GM12878 (cell line): ENCODE measurements around the gene SIGLEC10. TPM values are rescaled to one million over a fixed set of nuclear protein-coding genes. Genes with fewer than 3 reads are reported as not detected.
A peak's percentile ranks its signal among the peaks of the same experiment; 100 is the strongest.

ENCODE experiments used
- ATAC-seq: fragments of 200-7000 bp; cut with Tn5 transposase; 3 replicates; pipeline ENCODE4 v1.9.1; 2020; ENCODE audit warnings: mild to moderate bottlenecking, moderate library complexity
- BruUV-seq: library from RNA; stranded (reverse); fragments of 400-500 nt; replicated peaks from 2 replicates; lab custom pipeline; 2021; lab: Mats Ljungman, UMichigan
- CTCF ChIA-PET: fragments of 300-600 bp; sonication (Branson Sonifier 250); formaldehyde crosslinking; extraction: SDS; loops from one replicate; lab custom pipeline; 2021; ENCODE audit warnings: inconsistent platforms; lab: Yijun Ruan, JAX
- POLR2A ChIA-PET: fragments of 350-600 bp; formaldehyde crosslinking; extraction: SDS; loops from one replicate; lab custom pipeline; 2021; ENCODE audit warnings: inconsistent platforms; lab: Charles Lee
- RAD21 ChIA-PET: fragments of 300-600 bp; sonication (Branson Sonifier 250); formaldehyde crosslinking; loops from one replicate; lab custom pipeline; 2023; ENCODE audit warnings: antibody characterized with exemption; ENCODE audit not compliant: unreplicated experiment; lab: Charles Lee
- SMC1A ChIA-PET: fragments of 300-600 bp; sonication (Branson Sonifier 250); formaldehyde crosslinking; loops from one replicate; lab custom pipeline; 2023; ENCODE audit not compliant: unreplicated experiment, uncharacterized antibody; lab: Charles Lee
- DNase-seq: peaks from one replicate; pipeline ENCODE4 v3.0.0-alpha.2; 2011; ENCODE audit warnings: low read depth, low spot score
- FAIRE-seq: peaks from 3 replicates; lab custom pipeline; 2011; peaks lifted over from hg19 to GRCh38; lab: Jason Lieb, UNC
- H2AFZ ChIP-seq: 2 replicates; pipeline ENCODE4 v1.6.0; 2011; ENCODE audit warnings: low read depth, low read length, control low read depth; ENCODE audit not compliant: control insufficient read depth
- H3K27ac ChIP-seq: 2 replicates; pipeline ENCODE4 v1.5.1; 2011; ENCODE audit warnings: control low read depth; ENCODE audit not compliant: control insufficient read depth, insufficient read depth
- H3K27me3 ChIP-seq, 2 experiments: replicated peaks in 1 of 2; 2 replicates each; pipeline versions ENCODE4 v1.6.0 to v1.6.1; 2011; ENCODE audit warnings: low read length in 1 of 2; ENCODE audit not compliant: control insufficient read depth in 2 of 2, insufficient read depth in 2 of 2
- H3K36me3 ChIP-seq, 2 experiments: 2 replicates each; pipeline ENCODE4 v1.5.1; 2011; ENCODE audit warnings: low read length in 1 of 2; ENCODE audit not compliant: control insufficient read depth in 2 of 2, insufficient read depth in 2 of 2
- H3K4me1 ChIP-seq: 2 replicates; pipeline ENCODE4 v1.6.1; 2011; ENCODE audit warnings: mild to moderate bottlenecking, low read length, moderate library complexity, mixed read lengths; ENCODE audit not compliant: control insufficient read depth, insufficient read depth
- H3K4me2 ChIP-seq: 2 replicates; pipeline ENCODE4 v1.6.0; 2011; ENCODE audit warnings: control low read depth; ENCODE audit not compliant: control insufficient read depth, insufficient read depth
- H3K4me3 ChIP-seq: fragments of 200-600 bp; sonication (generic); 2 replicates; pipeline ENCODE4 v1.5.1; 2016
- H3K79me2 ChIP-seq: 2 replicates; pipeline ENCODE4 v1.6.0; 2011; ENCODE audit warnings: low read length; ENCODE audit not compliant: control insufficient read depth, insufficient read depth
- H3K9ac ChIP-seq: 2 replicates; pipeline ENCODE4 v1.8.0; 2011; ENCODE audit warnings: low read length, control low read depth, mixed read lengths; ENCODE audit not compliant: control insufficient read depth, insufficient read depth
- H3K9me3 ChIP-seq: replicated peaks from 3 replicates; pipeline ENCODE4 v1.5.1; 2011; ENCODE audit warnings: mild to moderate bottlenecking, low read length; ENCODE audit not compliant: control insufficient read depth, insufficient read depth
- H4K20me1 ChIP-seq: 2 replicates; pipeline ENCODE4 v1.6.0; 2011; ENCODE audit not compliant: control insufficient read depth, insufficient read depth
- BACH1 ChIP-seq: fragments of 450-650 bp; IDR thresholded peaks from 2 replicates; pipeline ENCODE4 v1.6.1; 2017; ENCODE audit warnings: mild to moderate bottlenecking, borderline replicate concordance
- BCLAF1 ChIP-seq: fragments of 450-650 bp; IDR thresholded peaks from 2 replicates; pipeline ENCODE4 v1.6.1; 2017; ENCODE audit warnings: antibody characterized with exemption, mild to moderate bottlenecking, moderate library complexity
- DPF2 ChIP-seq: fragments of 450-650 bp; IDR thresholded peaks from 2 replicates; pipeline ENCODE4 v1.6.1; 2017; ENCODE audit warnings: mild to moderate bottlenecking
- E2F8 ChIP-seq: fragments of 450-650 bp; IDR thresholded peaks from 2 replicates; pipeline ENCODE4 v1.6.1; 2018; ENCODE audit warnings: mild to moderate bottlenecking, low read depth, moderate library complexity; ENCODE audit not compliant: partially characterized antibody
- GABPA ChIP-seq: IDR thresholded peaks from 2 replicates; pipeline ENCODE4 v1.6.1; 2014; ENCODE audit warnings: antibody characterized with exemption, low read depth, mild to moderate bottlenecking, inconsistent platforms
- IKZF1 ChIP-seq: fragments of 450-650 bp; conservative IDR thresholded peaks from 2 replicates; pipeline ENCODE4 v1.6.1; 2017; ENCODE audit warnings: antibody characterized with exemption, mild to moderate bottlenecking
- IRF4 ChIP-seq: IDR thresholded peaks from 2 replicates; pipeline ENCODE4 v1.6.1; 2011; ENCODE audit warnings: low read depth, low read length
- MLLT1 ChIP-seq: fragments of 450-650 bp; IDR thresholded peaks from 2 replicates; pipeline ENCODE4 v1.6.1; 2016; ENCODE audit warnings: mild to moderate bottlenecking
- MTA2 ChIP-seq: fragments of 450-650 bp; IDR thresholded peaks from 2 replicates; pipeline ENCODE4 v1.6.1; 2016; ENCODE audit warnings: low read depth, mild to moderate bottlenecking, moderate library complexity
- RBBP5 ChIP-seq: fragments of 200-600 bp; sonication (generic); conservative IDR thresholded peaks from 2 replicates; pipeline ENCODE4 v1.6.1; 2016
- SIX5 ChIP-seq: IDR thresholded peaks from 2 replicates; pipeline ENCODE4 v1.6.1; 2011; ENCODE audit warnings: mild to moderate bottlenecking, low read depth, low read length, moderate library complexity; ENCODE audit not compliant: severe bottlenecking
- SRF ChIP-seq, 2 experiments: IDR thresholded peaks; 2 replicates each; pipeline ENCODE4 v1.6.1; 2011; ENCODE audit warnings: low read depth in 2 of 2, low read length in 2 of 2, mild to moderate bottlenecking in 1 of 2, moderate library complexity in 1 of 2
- USF2 ChIP-seq: IDR thresholded peaks from 2 replicates; pipeline ENCODE4 v1.6.1; 2011; ENCODE audit warnings: low read depth, low read length, improper control_type of control experiment, borderline replicate concordance
- WGBS: methylation state at CpG from one replicate; pipeline ENCODE4 v1.1.6; 2016; ENCODE audit warnings: low lambda C conversion rate; ENCODE audit not compliant: insufficient replicate concordance, insufficient coverage; ENCODE audit errors: missing lambda C conversion rate; 5-methylcytosine and 5-hydroxymethylcytosine counted together
- in situ Hi-C: fragments of 300-500 bp; cut with MboI; formaldehyde crosslinking; loops from 9 replicates; pipeline ENCODE4 v1.14.3; 2018; ENCODE audit warnings: mixed read lengths
- intact Hi-C: fragments of 100-400 bp; cut with micrococcal nuclease; formaldehyde crosslinking; loops from one replicate; pipeline ENCODE4 v1.14.2; 2022; ENCODE audit not compliant: unreplicated experiment
- polyA plus RNA-seq, 11 experiments: library from polyadenylated mRNA; depleted of rRNA in 4 of 11; unstranded in 6 of 11; stranded (reverse) in 5 of 11; fragments of >200 nt; fragmentation: Nextera tagmentation in 4 of 11; fragmentation: Illumina TruSeq in 1 of 11; extraction: Ambion mirVana in 4 of 11; extraction: Trizol in 1 of 11; gene quantifications; 1 replicate in 1 of 11; 2 replicates in 10 of 11; pipeline versions ENCODE4 v1.2.1 to v1.2.3, GENCODE V29; 2011 to 2016; ENCODE audit warnings: inconsistent platforms in 2 of 11, missing spikeins in 2 of 11, low read depth in 1 of 11
- total RNA-seq, 4 experiments: library from RNA; depleted of rRNA in 3 of 4; stranded (reverse); fragments of >200 nt in 3 of 4; fragmentation: Illumina TruSeq in 1 of 4; extraction: Trizol in 1 of 4; gene quantifications; 2 replicates each; pipeline versions ENCODE4 v1.2.1 to v1.2.3, GENCODE V29; 2013 to 2021

Gene SIGLEC10
- total and polyA plus RNA-seq, 10 of the 15 experiments (the other 5 are each of a cell fraction or from before 2014, with no cell fraction given) = 2.3 to 16.8 (median 7.8) TPM

- TF ChIP-seq USF2 (no peak), E2F8 (no peak)
Measured at GRCh38 chr19:51461723-51462161, 44.3 kb upstream of the SIGLEC10 start (continued).

GRCh38 chr19:51460164-51460992 lies 42.9 kb upstream of the SIGLEC10 start:
- H4K20me1 ChIP-seq = no peaks in the 10 kb centered on the region
- H3K36me3 ChIP-seq = no peaks in the 10 kb centered on the region
- no peak for FAIRE-seq
- H2AFZ ChIP-seq = peak overlapping the region; percentile 0; the same call in 1 of the 2 replicates
- intact Hi-C loops (no loop called here), in situ Hi-C loops (no loop called here)
- 38% methylated on average over 13 of the region's 13 CpGs for WGBS
- ChIA-PET POLR2A (no interaction called here), RAD21 (interaction anchor here (0.7 kb wide), 1 partner anchor 18 kb away, joined by 3 read pairs; no protein-coding TSS in a partner anchor), CTCF (interaction anchor here (1.0 to 2.7 kb wide), 5 partner anchors 13 to 301 kb away, joined by 3 to 13 read pairs (median 3); no protein-coding TSS in a partner anchor), SMC1A (no interaction called here)
- no peak overlapping the region for H3K9ac ChIP-seq
- H3K4me3 ChIP-seq = no peak overlapping the region
- peak overlapping the region; percentile 13; the same call in 1 of the 2 replicates for H3K4me2 ChIP-seq
- no peaks in the 10 kb centered on the region for H3K4me1 ChIP-seq
- H3K27ac ChIP-seq = no peak overlapping the region
- ATAC-seq = peak; percentile 20; the same call in 1 of the 3 replicates
- no peaks in the 10 kb centered on the region for H3K79me2 ChIP-seq
- H3K27me3 ChIP-seq = no peaks in the 10 kb centered on the region
- H3K9me3 ChIP-seq = no peaks in the 10 kb centered on the region
- no peak for DNase-seq
- no TSS peak for BruUV-seq
- no peak for TF ChIP-seq RBBP5
- peak; percentile 56 for TF ChIP-seq MTA2
- TF ChIP-seq BACH1 = no peak
- no peak for TF ChIP-seq BCLAF1
- peak; percentile 59 for TF ChIP-seq IKZF1
- TF ChIP-seq MLLT1 = no peak
- TF ChIP-seq GABPA = peak; percentile 91
- no peak for TF ChIP-seq DPF2
- no peak for TF ChIP-seq IRF4
- TF ChIP-seq SRF (IDR thresholded peaks at IDR 0.05; ENCODE audit: low read depth in 2 of 2, low read length in 2 of 2) = no peak
- TF ChIP-seq SIX5 = peak; percentile 74
